Measurements from ENCODE around the gene ALX4. TPM values are rescaled to one million over a fixed set of nuclear protein-coding genes. Genes with fewer than 3 reads are reported as not detected.

The ALX4 gene
- total RNA-seq, 2 experiments from 2014 or later = not detected

DNA sequence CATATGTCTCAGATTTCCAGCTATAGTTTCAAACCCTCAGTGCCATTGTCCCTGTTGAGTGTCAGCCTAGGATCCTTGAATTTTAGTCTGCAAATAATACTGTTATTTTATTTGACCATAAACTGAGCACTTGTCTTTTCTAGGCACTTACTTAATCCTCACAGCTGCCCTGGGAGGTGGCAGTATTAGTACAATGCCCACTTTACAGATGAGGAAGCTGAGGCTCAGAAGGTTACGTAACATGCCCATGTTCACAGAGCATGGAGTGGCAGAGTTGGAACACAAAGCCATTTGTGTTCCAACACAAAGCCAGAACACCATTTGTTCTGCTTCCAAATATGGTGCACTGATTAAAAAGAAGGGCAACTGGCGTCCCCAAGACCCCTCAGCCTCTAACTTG lies 38.2 kb upstream of the ALX4 start:
- H3K9me3 ChIP-seq (ENCODE audit: control insufficient read depth in 1 of 2, insufficient read depth in 1 of 2, low read length in 2 of 2) = no peaks in the 10 kb centered on the region
- Mint-ChIP-seq H3K9me3 (no peaks in the 10 kb centered on the region), H3K36me3 (ENCODE audit: low read depth) (no peaks in the 10 kb centered on the region), H3K4me1 (ENCODE audit: low read depth) (no peaks in the 10 kb centered on the region), H3K27me3 (peaks cover 59% of the 10 kb centered on the region), H3K27ac (no peak overlapping the region), H3K4me3 (no peak overlapping the region)
- peaks cover 5 to 19% of the 10 kb centered on the region in 2 experiments for H3K27me3 ChIP-seq (ENCODE audit: control insufficient read depth in 1 of 2, insufficient read depth in 2 of 2, low read length in 2 of 2)
- H3K4me1 ChIP-seq (ENCODE audit: insufficient read depth, low read length) = no peaks in the 10 kb centered on the region
- DNase-seq = no peak
- intact Hi-C loops (cut with DNase I, micrococcal nuclease) = no loop called here
- no peak overlapping the region for H3K4me3 ChIP-seq (ENCODE audit: low read length)
- H3K27ac ChIP-seq (ENCODE audit: low read depth in 1 of 2, low read length in 2 of 2) = no peak overlapping the region
- ChIA-PET CTCF (no interaction called here), POLR2A (no interaction called here)
- no peaks in the 10 kb centered on the region for H3K36me3 ChIP-seq (ENCODE audit: insufficient read depth, low read length)
- ATAC-seq (ENCODE audit: poor library complexity) = no peak
- TF ChIP-seq, protein P1, sequence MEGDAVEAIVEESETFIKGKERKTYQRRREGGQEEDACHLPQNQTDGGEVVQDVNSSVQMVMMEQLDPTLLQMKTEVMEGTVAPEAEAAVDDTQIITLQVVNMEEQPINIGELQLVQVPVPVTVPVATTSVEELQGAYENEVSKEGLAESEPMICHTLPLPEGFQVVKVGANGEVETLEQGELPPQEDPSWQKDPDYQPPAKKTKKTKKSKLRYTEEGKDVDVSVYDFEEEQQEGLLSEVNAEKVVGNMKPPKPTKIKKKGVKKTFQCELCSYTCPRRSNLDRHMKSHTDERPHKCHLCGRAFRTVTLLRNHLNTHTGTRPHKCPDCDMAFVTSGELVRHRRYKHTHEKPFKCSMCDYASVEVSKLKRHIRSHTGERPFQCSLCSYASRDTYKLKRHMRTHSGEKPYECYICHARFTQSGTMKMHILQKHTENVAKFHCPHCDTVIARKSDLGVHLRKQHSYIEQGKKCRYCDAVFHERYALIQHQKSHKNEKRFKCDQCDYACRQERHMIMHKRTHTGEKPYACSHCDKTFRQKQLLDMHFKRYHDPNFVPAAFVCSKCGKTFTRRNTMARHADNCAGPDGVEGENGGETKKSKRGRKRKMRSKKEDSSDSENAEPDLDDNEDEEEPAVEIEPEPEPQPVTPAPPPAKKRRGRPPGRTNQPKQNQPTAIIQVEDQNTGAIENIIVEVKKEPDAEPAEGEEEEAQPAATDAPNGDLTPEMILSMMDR (IDR thresholded peaks at IDR 0.05) = no peak

DNA sequence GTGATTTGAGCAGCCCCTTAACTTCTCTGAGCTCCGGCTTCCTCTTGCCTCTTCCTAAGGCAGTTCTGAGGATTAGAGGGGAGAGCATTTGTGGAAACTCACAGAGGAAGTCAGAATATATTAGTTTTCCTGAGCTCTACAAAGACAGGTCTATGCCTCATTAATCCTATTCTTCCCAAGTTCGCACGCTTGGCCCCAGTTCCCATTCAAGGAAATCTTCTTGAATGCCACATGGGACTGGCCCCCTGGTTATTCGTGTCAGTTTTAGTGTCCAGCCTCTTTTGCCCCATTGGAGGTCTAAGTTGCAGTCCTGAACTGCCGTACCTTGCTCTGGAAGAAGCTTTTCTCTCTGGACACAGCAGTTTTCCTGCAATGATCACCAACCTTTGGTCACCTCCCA lies 37.6 kb upstream of the ALX4 start:
- ChIA-PET CTCF (no interaction called here), POLR2A (no interaction called here)
- no peaks in the 10 kb centered on the region for H3K4me1 ChIP-seq (ENCODE audit: insufficient read depth, low read length)
- no peaks in the 10 kb centered on the region for H3K4me1 Mint-ChIP-seq (ENCODE audit: low read depth)
- TF ChIP-seq, protein P1 (IDR thresholded peaks at IDR 0.05) = no peak
- ATAC-seq (ENCODE audit: poor library complexity) = no peak
- no peak overlapping the region for H3K4me3 Mint-ChIP-seq
- H3K9me3 Mint-ChIP-seq = no peaks in the 10 kb centered on the region
- H3K27me3 ChIP-seq (ENCODE audit: control insufficient read depth in 1 of 2, insufficient read depth in 2 of 2, low read length in 2 of 2) = peaks cover 5 to 19% of the 10 kb centered on the region in 2 experiments
- no peaks in the 10 kb centered on the region for H3K36me3 ChIP-seq (ENCODE audit: insufficient read depth, low read length)
- no peak overlapping the region for H3K27ac ChIP-seq (ENCODE audit: low read depth in 1 of 2, low read length in 2 of 2)
- H3K4me3 ChIP-seq (ENCODE audit: low read length) = no peak overlapping the region
- no peak overlapping the region for H3K27ac Mint-ChIP-seq
- peaks cover 55% of the 10 kb centered on the region for H3K27me3 Mint-ChIP-seq
- no peak for DNase-seq
- H3K9me3 ChIP-seq (ENCODE audit: control insufficient read depth in 1 of 2, insufficient read depth in 1 of 2, low read length in 2 of 2) = no peaks in the 10 kb centered on the region
- H3K36me3 Mint-ChIP-seq (ENCODE audit: low read depth) = no peaks in the 10 kb centered on the region
- intact Hi-C loops (cut with DNase I, micrococcal nuclease) = no loop called here

DNA sequence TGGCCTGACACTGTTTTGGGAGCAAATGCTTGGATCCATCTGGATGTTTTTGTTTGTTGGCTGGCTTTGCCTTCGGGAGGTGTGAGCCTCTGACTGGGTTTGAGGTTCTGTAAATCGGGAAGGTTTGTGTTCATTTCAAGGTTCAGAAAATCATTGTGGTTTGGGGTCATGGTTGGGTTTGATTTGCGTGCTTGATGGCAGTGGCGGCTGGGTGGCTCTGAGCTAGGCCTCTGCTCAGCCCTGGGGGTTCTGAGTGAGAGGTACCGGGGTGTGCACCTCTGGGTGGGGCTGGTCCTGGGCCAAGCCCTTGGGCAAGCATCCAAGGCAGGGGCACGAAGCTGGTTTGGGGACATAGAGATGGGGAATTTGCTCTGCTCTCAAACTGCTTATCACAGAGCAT lies 37.0 kb upstream of the ALX4 start:
- intact Hi-C loops (cut with DNase I, micrococcal nuclease) = no loop called here

More for the DNA sequence above, 37.0 kb upstream of the ALX4 start:
- Histone ChIP-seq H3K36me3 (ENCODE audit: insufficient read depth, low read length) (no peaks in the 10 kb centered on the region), H3K4me3 (ENCODE audit: low read length) (no peak overlapping the region), H3K27me3 (ENCODE audit: control insufficient read depth in 1 of 2, insufficient read depth in 2 of 2, low read length in 2 of 2) (peaks cover 2 to 19% of the 10 kb centered on the region in 2 experiments), H3K27ac (ENCODE audit: low read depth in 1 of 2, low read length in 2 of 2) (no peak overlapping the region), H3K4me1 (ENCODE audit: insufficient read depth, low read length) (no peaks in the 10 kb centered on the region), H3K9me3 (ENCODE audit: control insufficient read depth in 1 of 2, insufficient read depth in 1 of 2, low read length in 2 of 2) (no peaks in the 10 kb centered on the region)
- ChIA-PET CTCF (no interaction called here), POLR2A (no interaction called here)
- Mint-ChIP-seq H3K36me3 (ENCODE audit: low read depth) (no peaks in the 10 kb centered on the region), H3K27me3 (peaks cover 51% of the 10 kb centered on the region), H3K4me1 (ENCODE audit: low read depth) (no peaks in the 10 kb centered on the region), H3K9me3 (no peaks in the 10 kb centered on the region), H3K27ac (no peak overlapping the region), H3K4me3 (no peak overlapping the region)
- DNase-seq (no peak), ATAC-seq (ENCODE audit: poor library complexity) (no peak)
- TF ChIP-seq, protein P1 (IDR thresholded peaks at IDR 0.05) = no peak

All from CD4-positive, alpha-beta T cell (primary cell).